Measurements from ENCODE around the gene SLC16A3. TPM values are rescaled to one million over a fixed set of nuclear protein-coding genes. Genes with fewer than 3 reads are reported as not detected.

SLC16A3 gene
- total and polyA plus RNA-seq, 2 of the 4 experiments (the other 2 are of a cell fraction) = 49.1 to 181 TPM

DNA sequence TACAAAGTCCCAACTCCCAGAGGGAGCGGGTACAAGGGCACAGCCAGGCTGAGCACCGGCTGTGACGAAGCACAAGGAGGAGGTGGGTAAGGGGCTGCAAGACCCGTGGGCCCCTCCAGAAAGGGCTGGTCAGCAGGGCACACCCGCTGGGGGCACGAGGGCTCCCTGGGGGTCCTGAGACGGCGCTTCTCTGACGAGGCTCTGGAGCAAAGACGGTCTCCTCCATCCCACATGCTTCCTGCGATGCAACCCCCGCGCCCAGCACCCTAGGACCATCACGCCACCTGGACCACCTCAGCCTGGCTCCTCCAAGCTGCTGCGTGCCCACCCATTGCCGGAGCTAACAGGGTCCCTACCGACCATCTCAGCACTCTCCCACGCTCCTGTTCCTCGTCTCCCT is 24.9 kb upstream of the SLC16A3 start:
- no peak overlapping the region for H2BK120ac ChIP-seq (ENCODE audit: low read depth, low read length)
- CTCF ChIA-PET = no interaction called here

More for the DNA sequence above, 24.9 kb upstream of the SLC16A3 start:
- Histone ChIP-seq H3K14ac (replicated peaks; ENCODE audit: low read depth, low read length) (no peak overlapping the region), H3K4me1 (ENCODE audit: control insufficient read depth, insufficient read depth, low read length) (peaks cover 11% of the 10 kb centered on the region), H4K20me1 (ENCODE audit: insufficient read depth, low read length) (peaks cover 18% of the 10 kb centered on the region), H3K4me3 (ENCODE audit: insufficient read depth, low read depth, low read length) (no peak overlapping the region), H2AK5ac (ENCODE audit: low read depth, low read length) (peak overlapping the region; percentile 51; the same call in 1 of the 2 replicates), H3K56ac (ENCODE audit: extremely low read depth, insufficient read depth, low read length) (no peak overlapping the region), H4K5ac (ENCODE audit: low read depth, low read length) (no peak overlapping the region), H3K27ac (ENCODE audit: insufficient read depth, low read length) (no peak overlapping the region), H4K91ac (ENCODE audit: insufficient read depth, low read depth, low read length) (no peak overlapping the region), H2AFZ (replicated peaks; ENCODE audit: low read length, poor library complexity) (peak overlapping the region; percentile 51), H3K9me1 (ENCODE audit: insufficient read depth, low read length) (peaks cover 9% of the 10 kb centered on the region), H3K18ac (ENCODE audit: low read depth, low read length) (no peak overlapping the region), H3K27me3 (ENCODE audit: control insufficient read depth, insufficient read depth, low read length) (no peaks in the 10 kb centered on the region), H4K8ac (ENCODE audit: low read depth in 2 of 2, low read length in 2 of 2) (no peak overlapping the region), H3K9ac (ENCODE audit: low read depth, low read length) (no peak overlapping the region), H3K4me2 (ENCODE audit: low read depth, low read length) (no peak overlapping the region), H2AK9ac (replicated peaks; ENCODE audit: low read depth, low read length, poor library complexity) (peak overlapping the region; percentile 70), H3K36me3 (ENCODE audit: control insufficient read depth, insufficient read depth, low read length) (peaks cover 9% of the 10 kb centered on the region), H3K4ac (ENCODE audit: low read depth, low read length) (no peak overlapping the region), H2BK15ac (ENCODE audit: low read depth, low read length) (no peak overlapping the region), H3K23ac (ENCODE audit: low read depth, low read length) (no peak overlapping the region), H3K9me3 (ENCODE audit: control insufficient read depth, insufficient read depth, low read length) (no peaks in the 10 kb centered on the region), H2BK20ac (ENCODE audit: low read depth, low read length) (no peak overlapping the region), H2BK5ac (ENCODE audit: low read depth, low read length, poor library complexity, severe bottlenecking) (no peak overlapping the region), H3K79me1 (ENCODE audit: low read depth in 1 of 2, low read length in 2 of 2) (peaks cover 12 to 49% of the 10 kb centered on the region in 2 experiments)
- WGBS, 2 experiments (ENCODE audit: extremely low coverage in 2 of 2, insufficient read length in 1 of 2) = 98% methylated on average over 5 of the region's 19 CpGs; no CpG with 5 or more reads in 1 of the 2 experiments
- ATAC-seq (ENCODE audit: low read depth) (no peak), DNase-seq (no peak)
- POLR2A ChIA-PET (ENCODE audit: unreplicated experiment) = no interaction called here
- dilution Hi-C loops (cut with HindIII; ENCODE audit: low sequenced_read_pairs, unreplicated experiment) = no loop called here
- in situ Hi-C loops (cut with MboI; ENCODE audit: low sequenced_read_pairs) = no loop called here
- no peak for TF ChIP-seq POLR2A (IDR thresholded peaks at IDR 0.05; ENCODE audit: low read depth, low read length)
- TF ChIP-seq MXI1 (IDR thresholded peaks at IDR 0.05; ENCODE audit: borderline replicate concordance, low read depth, low read length) = no peak
- no peak for TF ChIP-seq CHD1 (IDR thresholded peaks at IDR 0.05; ENCODE audit: low read depth, low read length)
- no peak for TF ChIP-seq CEBPB (IDR thresholded peaks at IDR 0.05; ENCODE audit: low read depth, low read length)
- TF ChIP-seq RAD21 (IDR thresholded peaks at IDR 0.05; ENCODE audit: low read length) = no peak
- TF ChIP-seq MAZ (IDR thresholded peaks at IDR 0.05; ENCODE audit: borderline replicate concordance, low read depth, low read length) = no peak
- TF ChIP-seq RCOR1 (IDR thresholded peaks at IDR 0.05; ENCODE audit: insufficient replicate concordance, low read length) = no peak
- no peak for TF ChIP-seq FOS (IDR thresholded peaks at IDR 0.05; ENCODE audit: low read depth, low read length)
- no peak for TF ChIP-seq BHLHE40 (IDR thresholded peaks at IDR 0.05; ENCODE audit: low read depth, low read length)
- intact Hi-C loops (cut with micrococcal nuclease) = no loop called here
- no TSS peak for BruUV-seq (replicated peaks)
